Adrenal gland (tissue), 5 donors: ENCODE measurements around the gene BAHCC1.

ENCODE experiments used
- POLR2A ChIP-seq, 2 donors: fragments of 450-650 bp; IDR thresholded peaks; one replicate each; pipeline ENCODE4 v1.6.1; 2017; ENCODE audit warnings: antibody characterized with exemption in 2 of 2, mild to moderate bottlenecking in 2 of 2, moderate library complexity in 1 of 2
- TF ChIP-seq, protein P1 (sequence below), 6 experiments: fragments of 450-650 bp in 4 of 6; fragments of 200-600 bp in 2 of 6; sonication (generic) in 1 of 6; IDR thresholded peaks; 1 replicate in 5 of 6; 2 replicates in 1 of 6; pipeline versions ENCODE4 v1.5.1 to v1.8.0; 2016 to 2021; ENCODE audit warnings: antibody characterized with exemption in 6 of 6, mild to moderate bottlenecking in 2 of 6, moderate library complexity in 1 of 6
- donor health status: DM: no; HTN: no; CAD: no.

DNA sequence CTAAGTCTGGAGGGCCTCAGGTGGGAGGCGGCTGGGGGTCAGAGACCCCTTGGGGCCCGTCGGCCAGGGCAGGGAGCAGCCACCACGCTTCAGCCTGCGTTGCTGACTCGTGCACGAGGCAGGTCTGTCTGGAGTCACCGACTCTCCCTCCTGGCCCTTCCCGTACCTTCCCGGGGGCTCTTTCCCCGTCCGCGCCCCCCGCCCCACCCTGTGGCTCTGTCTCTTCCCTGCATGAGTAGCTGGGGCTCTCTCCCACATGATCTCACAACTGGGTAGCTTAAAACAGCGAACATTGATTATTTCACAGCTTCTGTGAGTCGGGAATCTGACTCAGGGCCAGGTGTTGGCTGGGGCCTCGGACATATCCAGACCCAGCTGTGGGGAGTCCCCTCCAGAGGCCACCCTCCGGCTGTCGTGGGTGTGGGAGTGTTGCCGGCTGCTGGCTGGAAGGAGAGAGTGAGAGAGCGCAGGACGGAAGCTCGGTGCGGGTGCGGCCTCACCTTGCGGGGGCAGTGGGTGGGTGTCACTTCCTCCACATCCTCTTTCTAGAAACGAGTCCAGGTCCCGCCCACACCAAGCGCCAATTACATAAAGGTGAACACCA lies 17.3 kb downstream of the BAHCC1 start:
- TF ChIP-seq, protein P1, sequence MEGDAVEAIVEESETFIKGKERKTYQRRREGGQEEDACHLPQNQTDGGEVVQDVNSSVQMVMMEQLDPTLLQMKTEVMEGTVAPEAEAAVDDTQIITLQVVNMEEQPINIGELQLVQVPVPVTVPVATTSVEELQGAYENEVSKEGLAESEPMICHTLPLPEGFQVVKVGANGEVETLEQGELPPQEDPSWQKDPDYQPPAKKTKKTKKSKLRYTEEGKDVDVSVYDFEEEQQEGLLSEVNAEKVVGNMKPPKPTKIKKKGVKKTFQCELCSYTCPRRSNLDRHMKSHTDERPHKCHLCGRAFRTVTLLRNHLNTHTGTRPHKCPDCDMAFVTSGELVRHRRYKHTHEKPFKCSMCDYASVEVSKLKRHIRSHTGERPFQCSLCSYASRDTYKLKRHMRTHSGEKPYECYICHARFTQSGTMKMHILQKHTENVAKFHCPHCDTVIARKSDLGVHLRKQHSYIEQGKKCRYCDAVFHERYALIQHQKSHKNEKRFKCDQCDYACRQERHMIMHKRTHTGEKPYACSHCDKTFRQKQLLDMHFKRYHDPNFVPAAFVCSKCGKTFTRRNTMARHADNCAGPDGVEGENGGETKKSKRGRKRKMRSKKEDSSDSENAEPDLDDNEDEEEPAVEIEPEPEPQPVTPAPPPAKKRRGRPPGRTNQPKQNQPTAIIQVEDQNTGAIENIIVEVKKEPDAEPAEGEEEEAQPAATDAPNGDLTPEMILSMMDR (IDR thresholded peaks at IDR 0.05) = no peak
- no peak for TF ChIP-seq POLR2A (IDR thresholded peaks at IDR 0.05)
